Liver (tissue), 9 donors: ENCODE measurements around the gene UBE2L3. TPM values are rescaled to one million over a fixed set of nuclear protein-coding genes. Genes with fewer than 3 reads are reported as not detected.
"Not testable (repeated sequence)": the region's sequence is repeated elsewhere in the genome, so short reads cannot be mapped to it uniquely, and the experiment has no call there.

Source experiments
- DNase-seq: peaks from one replicate; pipeline ENCODE4 v3.0.0-alpha.2; 2017; ENCODE audit warnings: low spot score
- H3K27ac ChIP-seq, 2 donors: one replicate each; pipeline ENCODE4 v1.7.0; 2013; ENCODE audit warnings: inconsistent platforms in 2 of 2, low read length in 2 of 2, control low read depth in 1 of 2, low read depth in 1 of 2, mild to moderate bottlenecking in 1 of 2
- H3K27me3 ChIP-seq, 4 donors: one replicate each; pipeline versions ENCODE4 v1.6.1 to v1.7.0; 2013; ENCODE audit warnings: low read length in 3 of 4, inconsistent platforms in 1 of 4, mild to moderate bottlenecking in 1 of 4, moderate library complexity in 1 of 4; ENCODE audit not compliant: control insufficient read depth in 4 of 4, insufficient read depth in 4 of 4
- H3K36me3 ChIP-seq, 4 donors: one replicate each; pipeline versions ENCODE4 v1.6.1 to v1.7.0; 2013; ENCODE audit warnings: low read length in 3 of 4, mild to moderate bottlenecking in 3 of 4, low read depth in 1 of 4, moderate library complexity in 1 of 4; ENCODE audit not compliant: control insufficient read depth in 4 of 4, insufficient read depth in 3 of 4
- H3K4me1 ChIP-seq, 4 donors: one replicate each; pipeline versions ENCODE4 v1.6.1 to v1.7.0; 2013; ENCODE audit warnings: low read length in 3 of 4, mild to moderate bottlenecking in 3 of 4, moderate library complexity in 1 of 4; ENCODE audit not compliant: control insufficient read depth in 4 of 4, insufficient read depth in 4 of 4
- H3K4me3 ChIP-seq, 3 donors: one replicate each; pipeline versions ENCODE4 v1.6.1 to v1.7.0; 2013; ENCODE audit warnings: low read length in 3 of 3, control low read depth in 1 of 3, low read depth in 1 of 3, mild to moderate bottlenecking in 1 of 3
- H3K9ac ChIP-seq, 2 donors: one replicate each; pipeline ENCODE4 v1.7.0; 2013; ENCODE audit warnings: low read length in 2 of 2, mild to moderate bottlenecking in 2 of 2, moderate library complexity in 2 of 2, control low read depth in 1 of 2, low read depth in 1 of 2
- H3K9me3 ChIP-seq, 4 donors: one replicate each; pipeline versions ENCODE4 v1.6.1 to v1.7.0; 2013; ENCODE audit warnings: low read length in 3 of 4; ENCODE audit not compliant: control insufficient read depth in 4 of 4
- WGBS: extraction: QIAGEN DNeasy Blood & Tissue Kit; methylation state at CpG from one replicate; pipeline ENCODE4 v1.1.7; 2013; 5-methylcytosine and 5-hydroxymethylcytosine counted together
- polyA plus RNA-seq, 2 donors: library from polyadenylated mRNA; stranded (reverse) in 1 of 2; unstranded in 1 of 2; fragments of 200-250 nt in 1 of 2; fragments of >200 nt in 1 of 2; fragmentation: Nextera tagmentation in 1 of 2; extraction: Ambion mirVana in 1 of 2; gene quantifications; one replicate each; pipeline versions ENCODE4 v1.2.1 to v1.2.3, GENCODE V29; 2013 to 2015
- total RNA-seq, 2 donors: library from RNA; depleted of rRNA; stranded (reverse); fragments of >200 nt; gene quantifications; one replicate each; pipeline ENCODE4 v1.2.3, GENCODE V29; 2014
- donor health status: healthy.
- donor health status: healthy.
- donor health status: healthy.
- donor health status: healthy.
- donor health status: healthy.

UBE2L3 gene
- total and polyA plus RNA-seq, 4 donors = 14.3 to 33.4 (median 19.8) TPM

DNA sequence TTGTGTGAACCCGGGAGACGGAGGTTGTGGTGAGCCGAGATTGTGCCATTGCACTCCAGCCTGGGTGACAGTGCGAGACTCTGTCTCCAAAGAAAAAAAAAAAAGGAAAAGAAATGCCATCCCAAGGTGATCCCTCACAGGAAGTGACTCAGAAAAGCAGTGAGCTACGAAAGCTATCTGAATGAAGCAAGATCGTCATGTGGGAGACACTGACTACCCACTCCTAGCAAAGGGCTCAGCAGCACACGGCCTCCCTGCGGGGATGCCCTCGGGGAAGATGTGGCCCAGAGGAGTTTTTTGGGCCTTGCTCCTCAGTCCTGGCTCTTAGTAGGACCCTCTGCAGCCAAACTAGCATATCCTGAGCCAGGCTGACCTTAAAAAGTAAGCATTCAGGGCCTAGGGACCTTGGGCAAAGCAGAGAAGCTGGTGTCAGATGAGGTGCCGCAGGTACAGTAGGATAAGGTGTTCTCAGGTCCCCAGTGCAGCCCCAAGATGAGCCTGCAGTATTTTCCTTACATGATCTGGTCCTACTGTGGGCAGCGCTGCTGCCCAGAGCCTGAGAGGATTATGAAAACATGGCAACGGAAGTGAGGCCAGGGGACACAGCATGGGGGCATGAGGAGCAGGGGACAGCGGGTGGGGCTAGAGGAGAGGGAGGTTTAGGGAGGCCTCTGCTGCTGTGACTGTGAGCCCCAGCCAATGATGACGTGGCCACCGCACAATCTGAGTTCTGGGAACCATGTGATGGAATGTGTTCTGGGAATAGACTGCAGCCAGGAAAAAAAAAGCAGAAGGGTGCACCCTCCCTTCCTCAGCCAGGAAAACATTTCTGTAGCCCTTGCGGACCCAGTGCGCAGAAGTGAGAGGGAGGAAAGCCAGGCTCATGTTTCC, 22.8 kb upstream of the UBE2L3 start:
- H3K36me3 ChIP-seq, H3K4me3 ChIP-seq, H3K9ac ChIP-seq, H3K27me3 ChIP-seq, DNase-seq, H3K9me3 ChIP-seq, H3K4me1 ChIP-seq, H3K27ac ChIP-seq: not testable (repeated sequence)
- WGBS = 95% methylated on average over 1 of the region's 17 CpGs

- not testable (repeated sequence) for H3K9me3 ChIP-seq, H3K27me3 ChIP-seq, H3K27ac ChIP-seq, H3K4me3 ChIP-seq, H3K36me3 ChIP-seq, H3K4me1 ChIP-seq, H3K9ac ChIP-seq, DNase-seq
- no CpG with 5 or more reads among the region's 38 CpGs for WGBS
These were observed 18.0 kb upstream of the UBE2L3 start for GRCh38 chr22:21549558-21549957.

DNA sequence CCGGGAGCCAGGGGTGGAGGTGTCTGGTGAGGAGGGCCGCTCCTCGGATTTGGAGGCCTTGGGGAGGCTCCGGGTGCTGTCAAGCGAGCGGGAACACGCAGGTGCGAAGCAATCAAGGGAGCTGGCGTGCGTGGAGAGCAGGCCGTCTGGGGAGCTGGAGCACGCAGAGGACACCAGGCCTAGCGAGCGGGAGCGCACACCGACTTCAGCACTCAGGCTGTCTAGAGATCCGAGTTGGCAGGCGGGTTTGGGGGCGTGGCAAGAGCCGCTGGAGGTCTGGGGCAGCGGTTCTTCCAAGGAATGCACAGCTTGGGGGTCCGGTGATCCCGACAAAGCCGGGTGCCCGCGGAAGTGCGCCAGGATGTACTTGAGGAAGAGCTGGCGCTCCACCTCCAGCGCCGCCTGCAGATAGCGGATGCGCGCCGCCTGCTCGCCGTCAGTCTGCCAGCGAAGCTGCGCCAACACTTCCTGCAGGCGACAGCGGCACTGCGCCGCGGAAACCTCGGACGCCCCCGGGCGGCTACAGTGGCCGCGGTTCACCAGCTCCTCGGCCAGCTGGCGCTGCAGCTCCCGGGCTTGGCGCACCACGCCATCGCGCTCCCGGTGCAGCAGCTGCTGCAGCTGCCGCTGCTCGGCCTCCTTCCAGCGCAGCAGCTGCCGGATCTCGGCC, 17.4 kb upstream of the UBE2L3 start:
- H3K27ac ChIP-seq, H3K4me1 ChIP-seq, H3K9me3 ChIP-seq, H3K36me3 ChIP-seq, H3K9ac ChIP-seq, H3K27me3 ChIP-seq, H3K4me3 ChIP-seq, DNase-seq: not testable (repeated sequence)
- no CpG with 5 or more reads among the region's 62 CpGs for WGBS

DNA sequence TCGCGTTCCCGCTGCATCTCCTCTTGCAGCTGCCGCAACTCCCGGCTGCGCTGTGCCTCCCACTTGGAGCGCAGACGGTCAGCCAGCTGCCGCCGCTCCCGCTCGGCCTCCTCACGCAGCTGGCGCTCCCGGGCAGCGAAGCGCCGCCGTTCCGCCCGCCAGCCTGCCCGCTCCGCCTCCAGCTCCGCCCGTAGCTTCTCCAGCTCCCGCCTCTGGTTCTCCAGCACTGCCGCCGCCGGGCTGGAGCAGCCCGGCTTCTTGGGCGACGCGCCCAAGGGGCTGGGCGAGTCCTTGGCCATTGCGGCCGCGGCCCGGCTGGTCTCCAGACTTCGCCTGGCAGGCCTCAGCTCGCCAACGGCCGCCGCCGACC, 16.9 kb upstream of the UBE2L3 start:
- H3K36me3 ChIP-seq, H3K9me3 ChIP-seq, H3K27ac ChIP-seq, H3K27me3 ChIP-seq, DNase-seq, H3K4me3 ChIP-seq, H3K4me1 ChIP-seq, H3K9ac ChIP-seq: not testable (repeated sequence)
- no CpG with 5 or more reads among the region's 44 CpGs for WGBS

GRCh38 chr22:21551361-21551760, 16.2 kb upstream of the UBE2L3 start, which contains the start of gene RIMBP3C:
RIMBP3C (minus strand) TSS chr22:21551461; CDS start chr22:21550976, 485 bp downstream.
- H3K36me3 ChIP-seq, DNase-seq, H3K9me3 ChIP-seq: not testable (repeated sequence)

DNA sequence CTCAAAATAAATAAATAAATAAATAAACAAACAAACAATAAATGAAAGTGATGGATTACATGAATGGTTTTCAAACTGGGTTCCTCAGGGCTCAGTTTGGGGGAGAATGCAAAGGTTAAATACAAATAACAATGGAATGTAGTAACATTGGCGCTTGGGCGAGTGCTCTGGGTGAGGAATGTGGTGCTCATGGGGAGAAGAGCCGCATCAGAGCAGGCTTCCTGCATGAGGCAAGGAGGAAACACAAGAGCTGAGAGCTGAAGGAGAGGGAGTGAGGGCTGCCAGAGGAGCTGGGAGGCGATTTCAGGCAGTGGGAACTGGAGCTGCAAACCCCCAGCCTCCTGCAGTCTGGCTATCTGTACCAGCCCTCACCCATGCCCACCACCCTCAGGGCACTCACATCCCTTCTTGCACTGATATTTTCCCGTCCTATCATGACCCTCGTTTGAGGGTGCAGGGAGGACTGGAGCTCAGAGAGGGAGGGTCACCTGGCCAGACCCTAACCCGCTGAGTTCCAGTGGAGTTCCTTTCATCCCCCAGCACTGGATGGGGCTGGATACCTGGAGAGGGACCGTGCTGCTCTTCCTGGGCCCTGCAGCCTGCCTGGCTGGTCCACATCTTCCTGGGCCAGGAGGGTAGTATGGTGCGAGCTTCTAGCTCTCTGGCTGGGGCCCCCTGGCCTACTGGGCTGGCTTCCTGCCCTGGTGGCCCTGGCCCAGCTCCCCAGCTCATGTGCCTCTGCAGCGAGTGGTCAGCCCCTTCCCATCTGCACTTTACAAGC, 8.0 kb upstream of the UBE2L3 start:
- not testable (repeated sequence) for H3K27me3 ChIP-seq, H3K27ac ChIP-seq, H3K9ac ChIP-seq, H3K9me3 ChIP-seq, H3K36me3 ChIP-seq, DNase-seq, H3K4me3 ChIP-seq, H3K4me1 ChIP-seq
- WGBS = 77% methylated on average over 6 of the region's 10 CpGs

More at GRCh38 chr22:21551361-21551760, 16.2 kb upstream of the UBE2L3 start, which contains the start of gene RIMBP3C:
- WGBS = no CpG with 5 or more reads among the region's 4 CpGs
- not testable (repeated sequence) for H3K4me1 ChIP-seq, H3K4me3 ChIP-seq, H3K27ac ChIP-seq, H3K9ac ChIP-seq, H3K27me3 ChIP-seq

DNA sequence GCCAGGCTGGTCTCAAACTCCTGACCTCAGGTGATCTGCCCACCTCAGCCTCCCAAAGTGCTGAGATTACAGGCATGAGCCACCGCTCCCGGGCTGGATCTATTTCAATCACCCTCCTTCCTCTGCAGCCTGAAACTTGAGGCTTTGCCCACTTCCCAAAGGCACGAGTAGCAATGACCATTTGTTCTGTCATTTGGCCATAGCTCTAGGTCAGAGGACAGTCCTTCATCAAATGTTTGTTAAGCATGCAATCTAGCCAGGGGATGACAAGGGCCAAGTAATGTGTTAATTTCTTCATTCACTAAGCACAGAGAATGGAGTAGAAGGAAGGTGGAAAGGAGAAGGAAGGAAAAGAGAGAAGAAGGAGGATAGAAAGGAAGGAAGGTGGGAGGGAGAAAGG, 6.9 kb upstream of the UBE2L3 start:
- no CpG with 5 or more reads among the region's 3 CpGs for WGBS
- H3K27me3 ChIP-seq, H3K36me3 ChIP-seq, H3K27ac ChIP-seq, H3K4me1 ChIP-seq, H3K9ac ChIP-seq, H3K9me3 ChIP-seq, H3K4me3 ChIP-seq, DNase-seq: not testable (repeated sequence)
